Measurements from ENCODE around the gene GCNT2.

GRCh38 chr6:10479939-10480700, 41.0 kb upstream of the GCNT2 start:
- TF ChIP-seq, protein P1, sequence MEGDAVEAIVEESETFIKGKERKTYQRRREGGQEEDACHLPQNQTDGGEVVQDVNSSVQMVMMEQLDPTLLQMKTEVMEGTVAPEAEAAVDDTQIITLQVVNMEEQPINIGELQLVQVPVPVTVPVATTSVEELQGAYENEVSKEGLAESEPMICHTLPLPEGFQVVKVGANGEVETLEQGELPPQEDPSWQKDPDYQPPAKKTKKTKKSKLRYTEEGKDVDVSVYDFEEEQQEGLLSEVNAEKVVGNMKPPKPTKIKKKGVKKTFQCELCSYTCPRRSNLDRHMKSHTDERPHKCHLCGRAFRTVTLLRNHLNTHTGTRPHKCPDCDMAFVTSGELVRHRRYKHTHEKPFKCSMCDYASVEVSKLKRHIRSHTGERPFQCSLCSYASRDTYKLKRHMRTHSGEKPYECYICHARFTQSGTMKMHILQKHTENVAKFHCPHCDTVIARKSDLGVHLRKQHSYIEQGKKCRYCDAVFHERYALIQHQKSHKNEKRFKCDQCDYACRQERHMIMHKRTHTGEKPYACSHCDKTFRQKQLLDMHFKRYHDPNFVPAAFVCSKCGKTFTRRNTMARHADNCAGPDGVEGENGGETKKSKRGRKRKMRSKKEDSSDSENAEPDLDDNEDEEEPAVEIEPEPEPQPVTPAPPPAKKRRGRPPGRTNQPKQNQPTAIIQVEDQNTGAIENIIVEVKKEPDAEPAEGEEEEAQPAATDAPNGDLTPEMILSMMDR (IDR thresholded peaks at IDR 0.05), result no peak
- no peak for TF ChIP-seq POLR2AphosphoS5 (IDR thresholded peaks at IDR 0.05)

All from upper lobe of left lung (tissue), 4 donors.